K562 (cell line): Measurements from ENCODE around the gene HNRNPF. TPM values are rescaled to one million over a fixed set of nuclear protein-coding genes. Genes with fewer than 3 reads are reported as not detected.
A peak's percentile ranks its signal among the peaks of the same experiment; 100 is the strongest.

Source experiments
- ADNP ChIP-seq: fragments of 200-800 bp; sonication (Bioruptor generic); IDR thresholded peaks from 2 replicates; pipeline ENCODE4 v1.6.1; 2016; ENCODE audit warnings: missing genetic modification characterization, missing compliant biosample characterization
- BRF1 ChIP-seq: IDR thresholded peaks from 3 replicates; pipeline ENCODE4 v1.6.1; 2011; ENCODE audit warnings: borderline replicate concordance, mild to moderate bottlenecking; ENCODE audit not compliant: insufficient read length; ENCODE audit errors: extremely low read depth
- CBX3 ChIP-seq, 2 experiments: IDR thresholded peaks; 1 replicate in 1 of 2; 2 replicates in 1 of 2; pipeline ENCODE4 v1.6.1; 2012; ENCODE audit warnings: inconsistent platforms in 2 of 2, low read length in 2 of 2, borderline replicate concordance in 1 of 2, control low read depth in 1 of 2
- CCNT2 ChIP-seq: IDR thresholded peaks from 2 replicates; pipeline ENCODE4 v1.6.1; 2011; ENCODE audit warnings: borderline replicate concordance, low read depth, mild to moderate bottlenecking, moderate library complexity, mixed read lengths, low read length; ENCODE audit not compliant: insufficient read length; ENCODE audit errors: extremely low read depth
- CREM ChIP-seq: IDR thresholded peaks from 2 replicates; pipeline ENCODE4 v1.6.1; 2014; ENCODE audit warnings: antibody characterized with exemption, low read depth
- HNRNPH1 ChIP-seq: fragments of 200-400 bp; formaldehyde crosslinking; optimal IDR thresholded peaks from 2 replicates; pipeline ENCODE3; 2017; ENCODE audit warnings: low read depth, mild to moderate bottlenecking, low read length, moderate library complexity
- MXI1 ChIP-seq: IDR thresholded peaks from 2 replicates; pipeline ENCODE4 v1.6.1; 2011; ENCODE audit warnings: low read depth, mild to moderate bottlenecking, improper control_type of control experiment, low read length
- NR2C1 ChIP-seq, 2 experiments: fragments of 450-650 bp; IDR thresholded peaks; 2 replicates each; pipeline ENCODE4 v1.6.1; 2017; ENCODE audit warnings: mild to moderate bottlenecking in 2 of 2, antibody characterized with exemption in 1 of 2, inconsistent platforms in 1 of 2, missing compliant biosample characterization in 1 of 2, missing genetic modification characterization in 1 of 2
- NRF1 ChIP-seq, 2 experiments: fragments of 450-650 bp; IDR thresholded peaks in 1 of 2; conservative IDR thresholded peaks in 1 of 2; 2 replicates each; pipeline ENCODE4 v1.6.1; 2014; ENCODE audit warnings: mild to moderate bottlenecking in 2 of 2
- POLR2AphosphoS5 ChIP-seq: IDR thresholded peaks from 2 replicates; pipeline ENCODE4 v1.6.1; 2011; ENCODE audit warnings: mild to moderate bottlenecking, low read depth, low read length, moderate library complexity; ENCODE audit not compliant: control insufficient read depth, insufficient read depth
- RBFOX2 ChIP-seq: fragments of 200-400 bp; formaldehyde crosslinking; IDR thresholded peaks from 2 replicates; pipeline ENCODE4 v1.6.1; 2017; ENCODE audit warnings: low read depth, mild to moderate bottlenecking, low read length, moderate library complexity
- RCOR1 ChIP-seq, 2 experiments: IDR thresholded peaks; 2 replicates each; pipeline ENCODE4 v1.6.1; 2012; ENCODE audit warnings: low read depth in 2 of 2, low read length in 2 of 2, borderline replicate concordance in 1 of 2, improper control_type of control experiment in 1 of 2
- RFX7 ChIP-seq: fragments of 250-450 bp; sonication (Bioruptor Pico); IDR thresholded peaks from 2 replicates; pipeline ENCODE4 v1.5.1; 2021; ENCODE audit warnings: mild to moderate bottlenecking
- RNF2 ChIP-seq: sonication (generic); IDR thresholded peaks from 2 replicates; pipeline ENCODE4 v1.6.1; 2016
- TAL1 ChIP-seq: fragments of 450-650 bp; IDR thresholded peaks from 2 replicates; pipeline ENCODE4 v1.6.1; 2016; ENCODE audit warnings: mild to moderate bottlenecking
- ZNF12 ChIP-seq: sonication (generic); formaldehyde crosslinking; IDR thresholded peaks from 2 replicates; pipeline ENCODE4 v1.4.0; 2020; ENCODE audit warnings: mild to moderate bottlenecking, missing genetic modification reagents
- ZNF23 ChIP-seq: fragments of 250-450 bp; sonication (Bioruptor Pico); IDR thresholded peaks from 2 replicates; pipeline ENCODE4 v1.4.0; 2020; ENCODE audit warnings: mild to moderate bottlenecking
- ZNF696 ChIP-seq: fragments of 250-450 bp; sonication (Bioruptor Pico); conservative IDR thresholded peaks from 2 replicates; pipeline ENCODE4 v1.4.0; 2020; ENCODE audit warnings: mild to moderate bottlenecking, moderate library complexity
- polyA plus RNA-seq, 8 experiments: library from polyadenylated mRNA; depleted of rRNA in 4 of 8; stranded (reverse) in 5 of 8; unstranded in 3 of 8; fragments of >200 nt; fragmentation: Nextera tagmentation in 2 of 8; fragmentation: Illumina TruSeq in 1 of 8; extraction: Ambion mirVana in 2 of 8; extraction: Trizol in 1 of 8; gene quantifications; 2 replicates each; pipeline versions ENCODE4 v1.2.1 to v1.2.3, GENCODE V29; 2011 to 2014; ENCODE audit warnings: inconsistent platforms in 1 of 8, missing spikeins in 1 of 8
- total RNA-seq, 7 experiments: library from RNA; depleted of rRNA in 6 of 7; stranded (reverse); fragments of >200 nt in 6 of 7; fragmentation: Illumina TruSeq in 2 of 7; extraction: Trizol in 2 of 7; gene quantifications; 2 replicates each; pipeline versions ENCODE4 v1.2.1 to v1.2.3, GENCODE V29; 2011 to 2021; ENCODE audit warnings: low replicate concordance in 1 of 7
- TF ChIP-seq, protein P1 (sequence below): fragments of 450-650 bp; conservative IDR thresholded peaks from 2 replicates; pipeline ENCODE4 v1.6.1; 2016; ENCODE audit warnings: missing genetic modification characterization, low read depth, mild to moderate bottlenecking, missing compliant biosample characterization, moderate library complexity
- TF ChIP-seq, protein P2 (sequence below): fragments of 250-450 bp; sonication (Bioruptor Pico); IDR thresholded peaks from 2 replicates; pipeline ENCODE4 v1.4.0; 2020; ENCODE audit warnings: mild to moderate bottlenecking, moderate library complexity
- TF ChIP-seq, protein P3 (sequence below): sonication (generic); formaldehyde crosslinking; IDR thresholded peaks from 2 replicates; pipeline ENCODE4 v1.9.0; 2022; ENCODE audit warnings: mild to moderate bottlenecking, missing genetic modification reagents
- TF ChIP-seq, protein P4 (sequence below): fragments of 250-450 bp; sonication (Bioruptor Pico); IDR thresholded peaks from 2 replicates; pipeline ENCODE4 v1.8.0; 2021; ENCODE audit warnings: borderline replicate concordance, mild to moderate bottlenecking, moderate library complexity; ENCODE audit not compliant: poor library complexity, severe bottlenecking

Gene HNRNPF
- total and polyA plus RNA-seq, 9 of the 15 experiments (the other 6 are each of a cell fraction or from before 2014, with no cell fraction given), result 192 to 489 (median 416) TPM

DNA sequence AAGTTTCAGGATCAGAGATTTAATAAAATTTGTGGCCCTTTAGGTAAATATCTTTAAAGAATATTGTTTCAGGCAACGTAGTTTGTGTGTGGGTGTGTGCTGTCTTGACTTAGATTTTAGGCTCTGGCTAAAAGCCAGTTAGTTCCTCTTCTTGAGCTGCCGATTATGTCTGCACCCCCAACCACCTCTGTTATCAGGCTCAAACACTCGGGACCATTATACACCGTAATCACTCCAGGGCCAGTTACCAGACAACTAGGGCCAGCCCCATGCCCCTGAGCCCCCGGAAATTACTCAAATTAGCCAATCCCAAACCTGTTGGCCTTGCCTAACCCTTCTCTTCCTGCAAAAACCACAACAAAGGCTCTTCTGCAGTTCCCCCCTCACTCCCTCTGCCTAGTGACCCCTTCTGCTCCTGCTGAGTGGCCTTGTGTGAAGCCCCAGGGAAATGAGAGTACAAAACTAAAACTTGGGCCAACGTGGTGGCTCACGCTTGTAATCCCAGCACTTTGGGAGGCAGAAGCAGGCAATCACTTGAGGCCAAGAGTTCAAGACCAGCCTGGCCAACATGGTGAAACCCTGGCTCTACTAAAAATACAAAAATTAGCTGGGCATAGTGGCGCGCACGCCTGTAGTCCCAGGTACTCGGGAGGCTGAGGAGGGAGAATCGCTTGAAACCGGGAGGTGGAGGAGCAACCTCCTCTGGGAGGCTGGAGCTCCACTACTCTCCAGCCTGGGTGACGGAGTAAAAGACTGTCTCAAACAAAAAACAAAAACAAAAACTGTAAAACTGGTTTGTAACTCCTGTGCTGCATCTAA lies 9.2 kb upstream of the HNRNPF start (continued):
- TF ChIP-seq NR2C1 (IDR thresholded peaks at IDR 0.05) (peak; percentile 88), NR2C1 (tag; IDR thresholded peaks at IDR 0.05) (peak; percentile 93), ZNF23 (0 out of 2 replicates have a peak, but pooled peaks have one; percentile 57), RFX7 (peak; percentile 69; the same call in 1 of the 2 replicates), MXI1 (peak; percentile 74; the same call in 1 of the 2 replicates), CREM (peak; percentile 92), HNRNPH1 (no peak), ZNF12 (no peak), RCOR1 (IDR thresholded peaks at IDR 0.05; ENCODE audit: borderline replicate concordance in 1 of 2, low read depth in 2 of 2, low read length in 2 of 2) (peak; percentile 97 to 99), ADNP (tag) (peak; percentile 96), NRF1 (conservative IDR thresholded peaks at IDR 0.05 in 1 of 2, IDR thresholded peaks at IDR 0.05 in 1 of 2) (peak; percentile 42 to 52; a peak in 3 of 4 replicates), CBX3 (IDR thresholded peaks at IDR 0.05; ENCODE audit: borderline replicate concordance in 1 of 2, low read length in 2 of 2) (no peak; a peak in 1 of 3 replicates), POLR2AphosphoS5 (peak; percentile 99), BRF1 (no peak), ZNF696 (peak; percentile 75; the same call in 1 of the 2 replicates), RBFOX2 (peak; percentile 61), CCNT2 (peak; percentile 99), RNF2 (peak; percentile 99), TAL1 (peak; percentile 100)
- TF ChIP-seq, protein P1, sequence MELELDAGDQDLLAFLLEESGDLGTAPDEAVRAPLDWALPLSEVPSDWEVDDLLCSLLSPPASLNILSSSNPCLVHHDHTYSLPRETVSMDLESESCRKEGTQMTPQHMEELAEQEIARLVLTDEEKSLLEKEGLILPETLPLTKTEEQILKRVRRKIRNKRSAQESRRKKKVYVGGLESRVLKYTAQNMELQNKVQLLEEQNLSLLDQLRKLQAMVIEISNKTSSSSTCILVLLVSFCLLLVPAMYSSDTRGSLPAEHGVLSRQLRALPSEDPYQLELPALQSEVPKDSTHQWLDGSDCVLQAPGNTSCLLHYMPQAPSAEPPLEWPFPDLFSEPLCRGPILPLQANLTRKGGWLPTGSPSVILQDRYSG (tag), result peak; percentile 98
- TF ChIP-seq, protein P2, sequence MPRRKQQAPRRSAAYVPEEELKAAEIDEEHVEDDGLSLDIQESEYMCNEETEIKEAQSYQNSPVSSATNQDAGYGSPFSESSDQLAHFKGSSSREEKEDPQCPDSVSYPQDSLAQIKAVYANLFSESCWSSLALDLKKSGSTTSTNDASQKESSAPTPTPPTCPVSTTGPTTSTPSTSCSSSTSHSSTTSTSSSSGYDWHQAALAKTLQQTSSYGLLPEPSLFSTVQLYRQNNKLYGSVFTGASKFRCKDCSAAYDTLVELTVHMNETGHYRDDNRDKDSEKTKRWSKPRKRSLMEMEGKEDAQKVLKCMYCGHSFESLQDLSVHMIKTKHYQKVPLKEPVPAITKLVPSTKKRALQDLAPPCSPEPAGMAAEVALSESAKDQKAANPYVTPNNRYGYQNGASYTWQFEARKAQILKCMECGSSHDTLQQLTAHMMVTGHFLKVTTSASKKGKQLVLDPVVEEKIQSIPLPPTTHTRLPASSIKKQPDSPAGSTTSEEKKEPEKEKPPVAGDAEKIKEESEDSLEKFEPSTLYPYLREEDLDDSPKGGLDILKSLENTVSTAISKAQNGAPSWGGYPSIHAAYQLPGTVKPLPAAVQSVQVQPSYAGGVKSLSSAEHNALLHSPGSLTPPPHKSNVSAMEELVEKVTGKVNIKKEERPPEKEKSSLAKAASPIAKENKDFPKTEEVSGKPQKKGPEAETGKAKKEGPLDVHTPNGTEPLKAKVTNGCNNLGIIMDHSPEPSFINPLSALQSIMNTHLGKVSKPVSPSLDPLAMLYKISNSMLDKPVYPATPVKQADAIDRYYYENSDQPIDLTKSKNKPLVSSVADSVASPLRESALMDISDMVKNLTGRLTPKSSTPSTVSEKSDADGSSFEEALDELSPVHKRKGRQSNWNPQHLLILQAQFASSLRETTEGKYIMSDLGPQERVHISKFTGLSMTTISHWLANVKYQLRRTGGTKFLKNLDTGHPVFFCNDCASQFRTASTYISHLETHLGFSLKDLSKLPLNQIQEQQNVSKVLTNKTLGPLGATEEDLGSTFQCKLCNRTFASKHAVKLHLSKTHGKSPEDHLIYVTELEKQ, result peak; percentile 71; the same call in 1 of the 2 replicates
- TF ChIP-seq, protein P3, sequence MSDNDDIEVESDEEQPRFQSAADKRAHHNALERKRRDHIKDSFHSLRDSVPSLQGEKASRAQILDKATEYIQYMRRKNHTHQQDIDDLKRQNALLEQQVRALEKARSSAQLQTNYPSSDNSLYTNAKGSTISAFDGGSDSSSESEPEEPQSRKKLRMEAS, result peak; percentile 80
- TF ChIP-seq, protein P4, sequence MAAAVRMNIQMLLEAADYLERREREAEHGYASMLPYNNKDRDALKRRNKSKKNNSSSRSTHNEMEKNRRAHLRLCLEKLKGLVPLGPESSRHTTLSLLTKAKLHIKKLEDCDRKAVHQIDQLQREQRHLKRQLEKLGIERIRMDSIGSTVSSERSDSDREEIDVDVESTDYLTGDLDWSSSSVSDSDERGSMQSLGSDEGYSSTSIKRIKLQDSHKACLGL (CRISPR knock-in tag), result peak; percentile 55
